SIG-M5 (cell line): ENCODE measurements around the gene CEBPA.
"Not testable (repeated sequence)": the region's sequence is repeated elsewhere in the genome, so short reads cannot be mapped to it uniquely, and the experiment has no call there.

Source experiments
- DNase-seq: peaks from one replicate; lab custom pipeline; 2025; lab: John Stamatoyannopoulos, UW

The CEBPA gene

GRCh38 chr19:33300009-33300893 lies 2.1 kb downstream of the CEBPA start:
- no peak for DNase-seq

DNA sequence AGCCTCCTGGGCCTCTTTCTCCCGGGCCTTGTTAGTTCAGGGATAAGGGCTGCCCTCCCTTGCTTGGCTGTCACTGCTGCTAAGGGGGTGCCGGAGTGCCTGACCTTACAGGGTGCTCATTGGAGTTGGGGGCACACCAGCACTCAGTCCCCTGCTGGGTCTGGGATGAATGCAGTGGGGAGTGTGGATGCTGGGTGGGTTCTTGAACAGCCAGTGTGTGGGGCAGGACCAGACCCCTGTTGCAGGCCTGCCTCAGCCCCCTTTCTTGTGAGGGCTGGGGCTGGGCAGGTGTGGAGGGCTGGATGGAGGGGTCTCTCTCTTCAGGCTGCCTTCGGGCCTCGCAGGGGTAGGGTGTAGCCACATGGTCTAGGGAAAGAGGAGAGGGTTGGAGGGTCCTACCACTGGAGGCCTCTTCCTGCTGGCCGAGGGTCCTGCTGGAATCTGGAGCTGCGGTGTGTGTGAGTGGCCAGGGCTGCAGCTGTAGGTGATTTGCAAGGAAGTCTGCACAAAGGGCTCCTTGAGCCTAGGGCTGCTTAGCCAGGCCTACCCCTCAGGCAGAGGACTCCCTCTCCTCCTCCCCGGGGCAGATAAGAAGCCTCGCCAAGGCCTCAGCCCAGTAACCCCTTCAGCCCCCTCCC lies 3.2 kb downstream of the CEBPA start:
- no peak for DNase-seq

DNA sequence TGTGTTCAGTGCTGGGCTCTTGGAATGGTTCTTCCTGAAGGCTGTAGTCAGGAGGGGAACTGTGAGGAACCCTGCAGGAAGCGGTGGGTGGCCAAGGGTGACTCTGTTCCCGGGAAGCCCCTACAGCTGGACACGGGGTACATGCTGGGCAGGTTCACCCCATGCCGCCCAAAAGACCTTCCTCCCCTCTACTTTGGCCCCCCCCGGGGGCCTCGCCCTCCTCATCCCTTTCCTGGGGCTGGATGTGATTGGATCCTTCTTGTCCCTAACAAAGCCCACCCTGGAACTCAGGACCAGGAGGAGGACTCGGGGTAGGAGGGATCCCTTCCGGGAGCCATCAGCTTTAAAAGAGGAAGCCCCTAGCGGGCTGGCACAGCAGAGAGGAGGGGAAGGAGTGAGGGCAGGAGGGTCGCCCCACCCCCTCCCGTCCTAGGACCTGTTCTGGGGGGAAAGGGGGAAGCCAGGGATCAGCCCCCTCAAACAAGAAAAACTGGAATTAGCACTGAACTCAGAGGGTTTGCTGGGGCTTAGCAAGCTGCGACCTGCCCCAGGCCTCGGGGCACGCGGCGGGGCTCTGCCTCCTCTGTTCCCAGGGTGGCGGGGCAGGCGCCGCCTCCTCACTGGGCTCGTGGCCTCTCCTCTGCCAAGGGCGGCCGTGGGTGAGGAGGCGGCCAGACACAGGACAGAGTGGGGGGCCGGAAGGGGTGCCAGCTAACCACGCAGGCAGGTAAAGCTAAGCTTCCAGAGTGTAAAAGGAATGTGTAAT lies 4.0 kb downstream of the CEBPA start:
- DNase-seq = no peak

GRCh38 chr19:33297401-33298145 lies 4.8 kb downstream of the CEBPA start:
- DNase-seq = no peak

GRCh38 chr19:33296488-33296971 lies 5.8 kb downstream of the CEBPA start:
- DNase-seq = no peak

GRCh38 chr19:33295621-33296487 lies 6.5 kb downstream of the CEBPA start:
- DNase-seq = no peak

- DNase-seq = not testable (repeated sequence)
Observed at GRCh38 chr19:33295046-33295445, 7.3 kb downstream of the CEBPA start.

GRCh38 chr19:33294058-33294798 lies 8.1 kb downstream of the CEBPA start:
- no peak for DNase-seq

- peak; percentile 38 for DNase-seq
Observed at GRCh38 chr19:33293255-33294057, 8.9 kb downstream of the CEBPA start.

- DNase-seq = no peak
Observed at GRCh38 chr19:33292595-33293254, 9.6 kb downstream of the CEBPA start.

DNA sequence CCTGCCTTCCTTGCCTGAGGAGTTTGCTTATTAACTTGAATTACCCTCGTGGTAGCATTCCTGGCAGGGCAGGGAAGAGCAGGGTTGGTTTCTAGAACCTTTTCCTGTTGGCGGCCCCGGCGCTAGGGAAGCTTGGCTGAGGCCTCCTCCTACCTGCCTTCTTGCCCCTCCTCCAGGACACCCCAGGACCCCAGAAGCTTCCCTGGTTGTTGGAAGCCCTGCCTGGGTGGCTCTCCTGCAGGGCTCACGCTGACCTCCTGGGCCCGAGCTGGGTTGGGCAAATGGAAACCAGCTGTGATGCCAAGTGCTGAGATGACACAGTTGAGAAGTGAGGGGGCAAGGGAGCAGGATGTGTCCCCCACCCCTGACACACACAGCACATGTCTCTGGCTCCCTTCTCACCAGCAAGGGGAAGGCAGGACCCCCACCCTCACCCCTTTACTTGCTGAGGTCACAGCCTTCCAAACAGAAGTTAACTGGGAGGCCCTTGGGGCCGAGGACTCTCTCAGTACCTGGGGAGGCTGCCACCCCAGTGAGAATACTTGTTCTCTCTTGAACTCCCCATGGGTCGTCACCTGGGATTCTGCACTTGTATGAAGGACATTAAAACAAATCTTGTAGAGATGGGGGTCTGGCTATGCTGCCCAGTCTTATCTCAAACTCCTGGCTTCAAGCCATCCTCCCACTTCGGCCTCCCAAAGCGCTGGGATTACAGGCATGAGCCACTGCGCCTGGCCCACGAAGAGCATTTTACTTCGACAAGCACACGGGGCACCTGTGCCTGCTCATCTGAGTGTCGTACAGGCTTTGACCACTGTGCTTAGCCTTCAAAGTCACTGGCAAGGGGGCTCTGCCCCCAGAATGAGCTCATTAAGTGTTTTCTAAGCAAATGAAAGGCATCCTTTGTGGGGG lies 10.5 kb downstream of the CEBPA start:
- DNase-seq = no peak

- no peak for DNase-seq
Observed at GRCh38 chr19:33290956-33291622, 11.2 kb downstream of the CEBPA start.

- DNase-seq = no peak
Observed at GRCh38 chr19:33290082-33290815, 12.1 kb downstream of the CEBPA start.

DNA sequence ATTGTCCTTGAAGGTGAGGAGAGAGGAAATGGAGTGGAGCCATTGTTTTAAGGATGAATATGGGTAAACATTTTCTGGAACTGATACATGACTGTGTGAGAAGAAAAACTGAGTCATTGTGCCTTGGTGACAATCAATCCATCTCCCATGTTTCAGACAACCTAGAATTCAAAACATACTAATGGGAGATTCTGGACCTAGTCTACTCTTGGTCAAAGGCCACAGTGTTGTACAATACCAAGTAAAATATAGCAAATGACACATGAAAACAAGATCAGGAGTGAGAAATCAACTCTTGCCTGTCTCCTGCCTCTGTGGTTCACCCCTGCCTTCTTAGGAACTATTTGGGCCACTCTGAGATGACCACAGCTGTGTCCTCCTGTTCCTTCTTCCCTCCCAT lies 13.1 kb downstream of the CEBPA start:
- no peak for DNase-seq

DNA sequence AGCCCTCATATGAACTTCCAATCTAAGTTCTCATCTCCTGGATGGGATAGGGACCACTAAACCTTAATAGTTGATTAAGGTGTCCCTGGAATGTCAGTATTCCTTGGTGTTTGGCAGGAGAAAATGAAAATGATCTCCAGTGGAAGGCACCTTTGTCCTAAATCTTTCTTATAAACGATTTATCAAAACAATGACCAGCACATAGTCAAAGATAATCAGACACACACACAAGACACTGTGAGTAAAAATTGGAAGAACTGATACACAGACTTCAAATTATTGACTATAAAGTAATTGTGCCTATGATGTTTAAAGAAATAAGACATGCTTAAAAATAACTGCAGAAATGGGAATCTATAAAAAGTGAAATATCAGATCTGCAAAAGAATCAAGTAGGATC lies 13.7 kb downstream of the CEBPA start:
- no peak for DNase-seq

DNA sequence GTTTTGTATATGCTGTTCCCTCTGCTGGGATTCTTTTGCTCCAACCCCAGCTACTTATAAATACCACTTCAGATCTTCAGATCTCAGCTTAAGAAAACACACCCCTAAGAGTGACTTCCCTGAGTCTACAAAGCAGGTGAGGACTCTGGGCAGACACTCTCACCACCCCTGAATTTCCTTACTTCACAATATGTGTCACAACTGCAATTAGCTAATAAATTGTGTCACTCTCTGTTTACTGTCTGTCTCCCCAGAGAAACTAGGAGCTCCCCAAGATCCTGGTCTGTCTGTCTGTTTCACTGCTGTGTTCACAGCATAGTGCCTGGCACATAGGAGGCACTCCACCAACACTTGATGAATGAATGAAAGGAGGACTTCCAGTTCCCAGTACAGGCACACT lies 14.4 kb downstream of the CEBPA start:
- DNase-seq = no peak
